GM23248 (cell line): ENCODE results near the gene GRB14. TPM values are rescaled to one million over a fixed set of nuclear protein-coding genes. Genes with fewer than 3 reads are reported as not detected.
A peak's percentile ranks its signal among the peaks of the same experiment; 100 is the strongest.

Experiments
- DNase-seq: peaks from one replicate; pipeline ENCODE4 v3.0.0-alpha.2; 2015
- H2AFZ ChIP-seq: fragments of 200-600 bp; sonication (generic); 2 replicates; pipeline ENCODE4 v1.6.1; 2016; ENCODE audit warnings: antibody characterized with exemption
- H3F3A ChIP-seq: fragments of 200-600 bp; sonication (generic); 2 replicates; pipeline ENCODE4 v1.6.1; 2016; ENCODE audit warnings: mild to moderate bottlenecking, antibody characterized with exemption, mixed run types; ENCODE audit not compliant: insufficient read depth
- H3K27ac ChIP-seq: fragments of 200-600 bp; sonication (generic); 2 replicates; pipeline ENCODE4 v1.5.1; 2016; ENCODE audit warnings: mild to moderate bottlenecking
- H3K27me3 ChIP-seq: fragments of 200-600 bp; sonication (generic); replicated peaks from 2 replicates; pipeline ENCODE4 v1.6.1; 2016; ENCODE audit warnings: mild to moderate bottlenecking; ENCODE audit not compliant: insufficient read depth
- H3K36me3 ChIP-seq: fragments of 200-600 bp; sonication (generic); 2 replicates; pipeline ENCODE4 v1.6.1; 2016; ENCODE audit warnings: low read depth, mild to moderate bottlenecking
- H3K4me1 ChIP-seq: fragments of 200-600 bp; sonication (generic); 2 replicates; pipeline ENCODE4 v1.6.1; 2016; ENCODE audit warnings: mild to moderate bottlenecking; ENCODE audit not compliant: insufficient read depth
- H3K4me2 ChIP-seq: fragments of 200-600 bp; sonication (generic); one replicate; pipeline ENCODE4 v1.6.1; 2016; ENCODE audit warnings: mild to moderate bottlenecking; ENCODE audit not compliant: unreplicated experiment
- H3K4me3 ChIP-seq: fragments of 200-600 bp; sonication (generic); 2 replicates; pipeline ENCODE4 v1.5.1; 2016; ENCODE audit warnings: mild to moderate bottlenecking
- H3K79me2 ChIP-seq: fragments of 200-600 bp; sonication (generic); 2 replicates; pipeline ENCODE4 v1.6.1; 2016; ENCODE audit warnings: mild to moderate bottlenecking; ENCODE audit not compliant: insufficient read depth
- H3K9ac ChIP-seq: fragments of 200-600 bp; sonication (generic); 2 replicates; pipeline ENCODE4 v1.6.1; 2016; ENCODE audit warnings: mild to moderate bottlenecking
- H3K9me2 ChIP-seq: fragments of 200-600 bp; sonication (generic); 2 replicates; pipeline ENCODE4 v1.6.1; 2016; ENCODE audit warnings: mixed run types, mild to moderate bottlenecking, moderate library complexity; ENCODE audit not compliant: insufficient read depth
- H3K9me3 ChIP-seq: fragments of 200-600 bp; sonication (generic); one replicate; pipeline ENCODE4 v1.6.1; 2017; ENCODE audit warnings: low read depth
- H4K20me1 ChIP-seq: fragments of 200-600 bp; sonication (generic); 2 replicates; pipeline ENCODE4 v1.6.0; 2016; ENCODE audit not compliant: insufficient read depth
- EZH2 ChIP-seq: fragments of 200-600 bp; sonication (generic); IDR thresholded peaks from 2 replicates; pipeline ENCODE4 v1.6.1; 2018; ENCODE audit warnings: antibody characterized with exemption, mild to moderate bottlenecking; ENCODE audit not compliant: insufficient read depth, poor library complexity, severe bottlenecking
- EZH2phosphoT487 ChIP-seq: fragments of 200-600 bp; sonication (generic); IDR thresholded peaks from 2 replicates; pipeline ENCODE4 v1.6.1; 2018; ENCODE audit warnings: antibody characterized with exemption, moderate library complexity, mild to moderate bottlenecking, low read depth; ENCODE audit not compliant: insufficient read depth
- WGBS, 2 experiments: methylation state at CpG; one replicate each; pipeline ENCODE4 v1.1.6; 2015 to 2017; ENCODE audit warnings: low lambda C conversion rate in 2 of 2, low coverage in 1 of 2; ENCODE audit errors: missing lambda C conversion rate in 2 of 2; 5-methylcytosine and 5-hydroxymethylcytosine counted together
- in situ Hi-C: fragments of 300-500 bp; cut with MboI; formaldehyde crosslinking; loops from 2 replicates; pipeline ENCODE4 v1.15.0; 2020
- polyA plus RNA-seq: library from polyadenylated mRNA; unstranded; fragments of >200 nt; fragmentation: Nextera tagmentation; extraction: Ambion mirVana; gene quantifications from 2 replicates; pipeline ENCODE4 v1.2.1, GENCODE V29; 2016
- total RNA-seq: library from RNA; depleted of rRNA; stranded (reverse); fragments of >200 nt; shearing (Covaris generic); gene quantifications from 2 replicates; pipeline ENCODE4 v1.2.3, GENCODE V29; 2014

The GRB14 gene
- total and polyA plus RNA-seq, 2 experiments from 2014 or later, result 0.23 TPM; not detected in 1

DNA sequence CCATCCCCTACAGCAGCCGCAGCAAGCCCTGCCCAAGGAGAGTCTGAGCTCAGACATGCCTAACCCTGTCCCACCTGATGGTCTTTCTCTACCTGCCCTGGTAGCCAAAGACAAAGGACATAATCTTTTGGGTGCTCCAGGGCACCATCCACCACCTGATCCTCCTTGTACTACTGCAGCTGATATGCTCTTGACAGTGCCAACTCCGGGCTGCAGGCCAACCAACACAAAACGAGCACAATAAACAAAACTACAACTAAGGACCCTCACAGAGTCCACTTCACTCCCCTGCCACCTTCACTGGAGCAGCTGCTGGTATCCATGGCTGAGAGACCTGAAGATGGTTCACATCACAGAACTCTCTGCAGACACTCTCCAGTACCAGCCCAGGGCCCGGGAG is 106.3 kb downstream of the GRB14 start:
- no peaks in the 10 kb centered on the region for H3K79me2 ChIP-seq
- no peak overlapping the region for H2AFZ ChIP-seq
- H3K27ac ChIP-seq, result no peak overlapping the region
- H3K9me3 ChIP-seq, result peaks cover 3% of the 10 kb centered on the region
- H3K4me1 ChIP-seq, result no peaks in the 10 kb centered on the region
- TF ChIP-seq EZH2phosphoT487, result no peak
- TF ChIP-seq EZH2, result no peak
- 82 to 84% methylated on average over 4 of the region's 4 CpGs for WGBS, 2 experiments
- no peak for DNase-seq
- no peak overlapping the region for H3K4me2 ChIP-seq
- H3K27me3 ChIP-seq, result no peaks in the 10 kb centered on the region
- no peaks in the 10 kb centered on the region for H3F3A ChIP-seq
- H3K9ac ChIP-seq, result no peak overlapping the region
- in situ Hi-C loops, result no loop called here
- H3K4me3 ChIP-seq, result no peak overlapping the region
- no peaks in the 10 kb centered on the region for H4K20me1 ChIP-seq
- H3K9me2 ChIP-seq, result no peaks in the 10 kb centered on the region
- no peaks in the 10 kb centered on the region for H3K36me3 ChIP-seq

DNA sequence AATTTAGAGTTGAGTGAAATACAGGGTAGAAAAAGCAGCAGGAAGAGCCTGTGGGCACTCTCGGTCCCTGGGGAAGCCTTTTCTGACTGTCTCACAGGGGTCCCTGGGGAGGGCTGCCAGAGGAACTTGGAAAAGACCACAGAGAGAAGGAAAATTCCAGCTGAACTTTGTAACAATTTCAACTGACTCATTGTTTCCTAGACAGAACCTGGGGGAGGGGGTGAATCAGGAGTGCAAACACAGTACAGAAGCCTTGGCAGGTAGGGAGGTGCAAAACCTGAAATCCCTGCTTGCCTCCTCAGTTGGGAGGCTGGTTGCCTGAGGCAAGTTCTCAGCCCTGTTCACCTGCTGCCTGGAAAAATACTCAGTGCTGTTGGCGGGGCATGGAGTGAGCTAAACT is 106.8 kb downstream of the GRB14 start:
- 81 to 89% methylated on average over 2 of the region's 2 CpGs for WGBS, 2 experiments
- H3K36me3 ChIP-seq, result no peaks in the 10 kb centered on the region
- no peak overlapping the region for H3K4me3 ChIP-seq
- DNase-seq, result peak; percentile 5
- no peak overlapping the region for H2AFZ ChIP-seq
- no peaks in the 10 kb centered on the region for H3K9me2 ChIP-seq
- TF ChIP-seq EZH2, result no peak
- TF ChIP-seq EZH2phosphoT487, result no peak
- no peaks in the 10 kb centered on the region for H3F3A ChIP-seq
- H3K27ac ChIP-seq, result no peak overlapping the region
- in situ Hi-C loops, result no loop called here
- no peaks in the 10 kb centered on the region for H4K20me1 ChIP-seq
- no peaks in the 10 kb centered on the region for H3K79me2 ChIP-seq
- H3K9me3 ChIP-seq, result peaks cover 3% of the 10 kb centered on the region
- no peak overlapping the region for H3K4me2 ChIP-seq
- no peaks in the 10 kb centered on the region for H3K4me1 ChIP-seq
- H3K27me3 ChIP-seq, result no peaks in the 10 kb centered on the region
- no peak overlapping the region for H3K9ac ChIP-seq

GRCh38 chr2:164512871-164513270 is 108.4 kb downstream of the GRB14 start:
- no peaks in the 10 kb centered on the region for H3F3A ChIP-seq
- no peak overlapping the region for H3K4me2 ChIP-seq
- peaks cover 3% of the 10 kb centered on the region for H3K9me3 ChIP-seq
- no peaks in the 10 kb centered on the region for H3K4me1 ChIP-seq
- H3K9ac ChIP-seq, result no peak overlapping the region
- H3K4me3 ChIP-seq, result no peak overlapping the region
- no peaks in the 10 kb centered on the region for H3K9me2 ChIP-seq
- no peaks in the 10 kb centered on the region for H3K36me3 ChIP-seq
- in situ Hi-C loops, result no loop called here
- no peak overlapping the region for H3K27ac ChIP-seq
- no peaks in the 10 kb centered on the region for H3K27me3 ChIP-seq
- no peak for DNase-seq
- TF ChIP-seq EZH2phosphoT487 (no peak), EZH2 (no peak)
- H2AFZ ChIP-seq, result no peak overlapping the region
- no peaks in the 10 kb centered on the region for H4K20me1 ChIP-seq
- H3K79me2 ChIP-seq, result no peaks in the 10 kb centered on the region

- H3K4me3 ChIP-seq, result no peak overlapping the region
- no peaks in the 10 kb centered on the region for H4K20me1 ChIP-seq
- TF ChIP-seq EZH2 (no peak), EZH2phosphoT487 (no peak)
- H3K9ac ChIP-seq, result no peak overlapping the region
- no peaks in the 10 kb centered on the region for H3K79me2 ChIP-seq
- H3K9me3 ChIP-seq, result peaks cover 3% of the 10 kb centered on the region
- H2AFZ ChIP-seq, result no peak overlapping the region
- no peaks in the 10 kb centered on the region for H3K27me3 ChIP-seq
- no peaks in the 10 kb centered on the region for H3K4me1 ChIP-seq
- H3F3A ChIP-seq, result no peaks in the 10 kb centered on the region
- 79 to 81% methylated on average over 4 of the region's 4 CpGs for WGBS, 2 experiments
- no peak overlapping the region for H3K27ac ChIP-seq
- H3K9me2 ChIP-seq, result no peaks in the 10 kb centered on the region
- DNase-seq, result no peak
- in situ Hi-C loops, result no loop called here
- H3K36me3 ChIP-seq, result no peaks in the 10 kb centered on the region
- no peak overlapping the region for H3K4me2 ChIP-seq
These were observed 109.5 kb downstream of the GRB14 start for GRCh38 chr2:164511738-164512137.

DNA sequence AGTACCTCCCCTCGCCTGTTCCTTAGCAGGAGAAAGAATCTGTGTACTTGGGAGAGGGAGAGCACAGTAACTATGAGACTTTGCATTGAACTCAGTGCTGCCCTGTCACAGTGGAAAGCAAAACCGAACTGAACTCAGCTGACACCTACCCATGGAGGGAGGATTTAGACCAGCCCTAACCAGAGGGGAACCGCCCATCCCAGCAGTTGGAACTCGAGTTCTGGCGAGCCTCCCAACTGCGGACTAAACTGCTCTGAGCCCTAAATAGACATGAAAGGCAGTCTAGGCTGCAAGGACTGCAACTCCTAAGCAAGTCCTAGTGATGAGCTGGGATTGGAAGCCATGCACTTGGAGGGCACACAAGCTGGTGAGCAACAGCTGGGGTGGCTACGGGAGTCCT is 110.4 kb downstream of the GRB14 start:
- Histone ChIP-seq H2AFZ (no peak overlapping the region), H3K27ac (no peak overlapping the region), H3K9ac (no peak overlapping the region), H3K4me1 (no peaks in the 10 kb centered on the region), H3K4me3 (no peak overlapping the region), H3K36me3 (no peaks in the 10 kb centered on the region), H3F3A (no peaks in the 10 kb centered on the region), H3K27me3 (no peaks in the 10 kb centered on the region), H3K9me3 (peaks cover under 1% of the 10 kb centered on the region), H4K20me1 (no peaks in the 10 kb centered on the region), H3K9me2 (no peaks in the 10 kb centered on the region), H3K79me2 (no peaks in the 10 kb centered on the region), H3K4me2 (no peak overlapping the region)
- WGBS, 2 experiments, result 25% methylated on average over 7 of the region's 7 CpGs
- no peak for TF ChIP-seq EZH2phosphoT487
- no peak for TF ChIP-seq EZH2
- DNase-seq, result no peak
- in situ Hi-C loops, result no loop called here
